22Rv1 (cell line): ENCODE results near the gene TMIGD2.
A peak's percentile ranks its signal among the peaks of the same experiment; 100 is the strongest.

Experiments
- H3K27ac ChIP-seq: fragments of 450-650 bp; 2 replicates; pipeline ENCODE4 v1.5.1; 2017
- ZFX ChIP-seq: fragments of 450-650 bp; IDR thresholded peaks from 2 replicates; pipeline ENCODE4 v1.6.1; 2017; ENCODE audit warnings: antibody characterized with exemption, borderline replicate concordance
- TF ChIP-seq, protein P1 (sequence below): fragments of 450-650 bp; IDR thresholded peaks from 2 replicates; pipeline ENCODE4 v1.5.1; 2017; ENCODE audit warnings: mild to moderate bottlenecking

TMIGD2 gene

DNA sequence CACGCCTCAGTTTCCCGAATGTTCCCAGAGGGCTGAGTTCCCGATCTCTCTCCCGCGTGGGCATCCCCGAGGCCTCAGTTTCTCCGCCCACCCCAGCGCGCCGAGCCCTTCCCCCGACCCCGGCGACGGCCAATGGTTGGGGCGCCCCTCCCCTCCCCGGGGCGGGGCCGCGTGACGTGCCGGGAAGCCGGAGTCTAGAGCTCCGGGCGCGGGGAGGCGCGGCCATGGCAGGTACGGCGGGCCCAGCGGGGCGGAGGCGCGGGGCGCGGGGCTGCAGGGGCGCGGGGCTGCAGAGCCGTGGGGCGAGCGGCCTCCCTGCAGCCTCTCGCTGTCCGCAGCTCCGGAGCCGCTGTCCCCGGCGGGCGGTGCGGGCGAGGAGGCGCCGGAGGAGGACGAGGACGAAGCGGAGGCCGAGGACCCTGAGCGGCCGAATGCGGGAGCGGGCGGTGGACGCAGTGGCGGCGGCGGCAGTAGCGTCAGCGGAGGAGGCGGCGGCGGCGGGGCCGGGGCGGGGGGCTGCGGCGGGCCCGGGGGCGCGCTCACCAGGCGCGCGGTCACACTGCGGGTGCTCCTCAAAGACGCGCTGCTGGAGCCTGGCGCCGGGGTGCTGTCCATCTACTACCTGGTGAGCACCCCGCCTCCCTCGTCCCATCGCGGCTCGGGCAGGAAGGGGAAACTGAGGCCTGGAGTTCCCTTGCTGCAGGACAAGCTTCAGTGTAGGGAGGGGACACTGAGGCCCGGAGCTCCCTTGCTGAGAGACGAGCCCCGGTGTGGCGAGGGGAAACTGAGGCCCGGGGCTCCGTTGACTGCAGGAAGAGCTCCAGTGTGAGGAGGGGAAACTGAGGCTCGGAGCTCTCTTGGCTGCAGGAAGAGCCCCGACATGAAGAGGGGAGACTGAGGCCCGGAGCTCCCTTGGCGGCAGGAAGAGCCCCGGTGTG, 41.5 kb upstream of the TMIGD2 start, which contains the start of gene MPND:
Gene MPND, plus strand, starts transcription at position 193 of the 938 bp plus-strand sequence. Its CDS starts 32 bp downstream, at position 225.
- peak within 1 kb of the TSS; percentile 95 for H3K27ac ChIP-seq
- no peak for TF ChIP-seq ZFX
- TF ChIP-seq, protein P1, sequence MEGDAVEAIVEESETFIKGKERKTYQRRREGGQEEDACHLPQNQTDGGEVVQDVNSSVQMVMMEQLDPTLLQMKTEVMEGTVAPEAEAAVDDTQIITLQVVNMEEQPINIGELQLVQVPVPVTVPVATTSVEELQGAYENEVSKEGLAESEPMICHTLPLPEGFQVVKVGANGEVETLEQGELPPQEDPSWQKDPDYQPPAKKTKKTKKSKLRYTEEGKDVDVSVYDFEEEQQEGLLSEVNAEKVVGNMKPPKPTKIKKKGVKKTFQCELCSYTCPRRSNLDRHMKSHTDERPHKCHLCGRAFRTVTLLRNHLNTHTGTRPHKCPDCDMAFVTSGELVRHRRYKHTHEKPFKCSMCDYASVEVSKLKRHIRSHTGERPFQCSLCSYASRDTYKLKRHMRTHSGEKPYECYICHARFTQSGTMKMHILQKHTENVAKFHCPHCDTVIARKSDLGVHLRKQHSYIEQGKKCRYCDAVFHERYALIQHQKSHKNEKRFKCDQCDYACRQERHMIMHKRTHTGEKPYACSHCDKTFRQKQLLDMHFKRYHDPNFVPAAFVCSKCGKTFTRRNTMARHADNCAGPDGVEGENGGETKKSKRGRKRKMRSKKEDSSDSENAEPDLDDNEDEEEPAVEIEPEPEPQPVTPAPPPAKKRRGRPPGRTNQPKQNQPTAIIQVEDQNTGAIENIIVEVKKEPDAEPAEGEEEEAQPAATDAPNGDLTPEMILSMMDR, result no peak

DNA sequence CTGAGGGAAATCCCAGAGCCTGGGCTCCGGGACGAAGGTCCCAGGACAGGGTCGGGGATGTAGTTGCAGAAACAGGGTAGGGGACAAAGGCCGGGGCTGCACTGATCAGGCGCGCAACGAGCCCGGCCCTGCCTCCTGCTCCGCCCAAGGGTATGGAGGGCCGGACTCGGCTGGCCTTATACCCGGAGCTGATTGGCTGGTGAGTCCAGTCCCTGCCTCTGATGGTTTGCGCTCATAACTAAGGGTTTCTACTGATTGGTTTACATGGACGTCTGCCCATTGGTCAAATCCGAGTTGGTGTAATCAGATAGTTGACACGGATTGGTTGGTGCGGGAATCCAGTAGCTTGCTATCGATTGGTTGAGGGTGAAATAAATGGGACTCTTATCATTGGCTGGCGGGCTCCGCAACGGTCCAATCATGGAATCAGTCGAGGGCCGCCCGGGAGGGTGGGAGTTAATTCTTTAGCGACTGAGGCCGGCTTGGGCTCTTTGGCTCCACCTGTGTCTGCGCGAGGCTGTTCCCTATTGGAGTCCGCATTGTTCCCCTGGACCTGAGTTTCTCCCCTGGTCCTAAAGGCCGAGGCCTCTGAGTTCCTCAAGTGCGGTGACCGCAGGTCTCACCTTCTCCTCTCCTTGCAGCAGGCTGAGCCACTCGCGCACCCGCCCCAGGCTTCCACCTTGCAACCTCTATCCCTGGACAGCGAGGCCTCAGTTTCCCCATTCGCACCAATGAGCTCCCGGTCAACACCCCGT, 40.6 kb upstream of the TMIGD2 start:
- TF ChIP-seq ZFX, result no peak
- TF ChIP-seq, protein P1, result peak; percentile 63
- H3K27ac ChIP-seq, result peak overlapping the region; percentile 95

DNA sequence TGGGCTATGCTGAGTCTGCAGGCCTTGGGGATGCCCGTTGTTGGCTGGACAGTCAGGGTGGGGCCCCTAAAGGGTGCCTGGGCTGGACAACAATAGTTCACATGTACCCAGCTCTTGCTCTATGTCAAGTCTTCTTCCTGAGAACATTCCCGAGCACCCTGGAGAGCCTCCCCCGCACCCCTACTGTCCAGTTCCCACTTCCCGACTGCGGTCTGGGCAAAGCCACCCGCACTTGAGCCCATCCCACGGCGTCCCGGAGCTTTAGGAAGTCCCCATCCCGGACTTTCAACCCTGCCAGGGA, 40.1 kb upstream of the TMIGD2 start:
- H3K27ac ChIP-seq, result peak overlapping the region; percentile 95
- TF ChIP-seq, protein P1, result no peak

DNA sequence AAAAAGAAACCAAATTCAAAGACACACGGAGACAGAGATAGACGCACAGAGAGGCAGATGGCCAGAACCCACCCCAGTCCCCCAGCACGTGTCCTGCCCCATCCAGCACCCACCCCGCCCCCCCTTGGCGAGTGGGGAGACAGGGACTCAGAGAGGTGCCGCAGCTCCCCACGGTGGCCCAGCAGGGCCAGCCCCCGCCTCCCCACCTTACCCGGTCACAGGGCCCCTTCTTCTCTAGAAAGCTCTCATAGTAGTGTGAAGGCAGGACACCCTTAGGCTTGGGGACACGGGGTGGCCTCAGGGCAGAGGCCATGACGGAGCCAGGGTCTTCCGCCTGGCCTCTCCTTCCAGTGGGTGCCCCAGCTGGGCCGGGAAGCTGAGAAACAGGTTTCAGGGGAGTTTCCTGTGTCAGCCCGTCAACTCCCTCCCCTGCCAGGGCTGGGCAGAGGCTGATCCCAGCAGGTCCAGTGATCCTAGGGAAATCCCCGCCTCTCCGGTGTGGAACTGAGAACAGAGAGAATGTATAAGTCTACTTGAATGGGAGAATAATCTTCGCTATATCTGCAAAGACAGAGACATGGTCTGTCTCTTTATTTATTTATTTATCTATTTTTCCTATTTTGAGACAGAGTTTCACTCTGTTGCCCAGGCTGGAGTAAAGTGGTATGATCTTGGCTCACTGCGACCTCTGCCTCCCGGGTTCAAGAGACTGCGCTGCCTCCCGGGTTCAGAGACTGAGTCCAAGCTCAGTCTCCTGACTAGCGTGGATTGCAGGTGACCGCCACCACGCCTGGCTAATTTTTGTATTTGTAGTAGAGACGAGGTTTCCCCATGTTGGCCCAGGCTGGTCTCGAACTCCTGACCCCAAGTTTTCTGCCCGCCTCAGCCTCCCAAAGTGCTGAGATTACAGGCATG, 36.5 kb upstream of the TMIGD2 start, which contains the start of gene STAP2:
Gene STAP2, minus strand, starts transcription at position 387 of the 915 bp plus-strand sequence. Its CDS starts 74 bp downstream, at position 313.
- no peak for TF ChIP-seq ZFX
- TF ChIP-seq, protein P1, result no peak
- H3K27ac ChIP-seq, result peak within 1 kb of the TSS; percentile 71

DNA sequence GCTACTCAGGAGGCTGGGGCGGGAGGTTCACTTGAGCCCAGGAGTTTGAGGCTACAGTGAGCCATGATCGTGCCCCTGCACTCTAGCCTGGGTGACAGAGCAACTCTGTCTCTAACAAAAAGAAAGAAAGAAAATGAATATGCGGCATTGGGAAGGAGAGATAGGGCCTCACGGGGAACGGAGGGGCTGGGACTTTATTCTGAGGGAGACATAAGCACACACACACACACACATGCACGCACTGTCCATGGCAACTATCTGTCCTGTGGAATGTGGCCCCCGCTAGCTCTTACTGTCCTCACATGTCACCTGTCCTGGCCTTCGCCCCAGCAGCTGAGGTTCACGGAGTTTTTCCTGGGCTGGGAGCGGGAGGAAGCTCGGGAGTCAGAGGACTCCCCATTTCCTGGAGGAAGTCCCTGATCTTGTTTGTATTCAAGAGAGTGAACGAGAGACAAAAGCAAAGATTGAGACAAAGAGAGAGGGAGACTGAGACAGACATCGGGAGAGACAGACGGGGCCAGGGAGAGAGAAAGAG, 35.8 kb upstream of the TMIGD2 start:
- peak overlapping the region; percentile 71 for H3K27ac ChIP-seq
- TF ChIP-seq, protein P1, result no peak
- no peak for TF ChIP-seq ZFX

DNA sequence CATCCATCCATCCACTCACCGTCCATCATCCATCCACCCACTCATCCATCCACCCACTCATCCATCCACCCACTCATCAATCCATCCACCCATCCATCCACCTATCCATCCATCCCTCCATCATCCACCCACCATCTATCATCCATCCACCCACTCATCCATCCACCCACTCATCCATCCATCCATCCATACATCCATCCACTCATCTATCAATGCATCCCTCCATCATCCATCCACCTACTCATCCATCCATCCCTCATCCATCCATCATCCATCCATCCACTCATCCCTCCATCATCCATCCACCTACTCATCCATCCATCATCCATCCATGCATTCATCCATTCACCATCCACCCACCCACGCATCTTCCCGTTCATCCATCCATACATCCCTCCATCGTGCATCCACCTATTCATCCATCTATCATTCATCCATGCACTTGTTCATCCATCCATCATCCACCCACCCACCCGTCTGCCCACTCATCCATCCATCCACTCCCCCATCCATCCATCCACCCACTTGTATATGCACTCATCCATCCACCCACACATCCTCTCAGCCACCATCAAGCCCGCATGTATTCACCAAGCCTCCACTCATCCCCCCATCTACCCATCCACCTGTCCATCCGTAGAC, 32.9 kb upstream of the TMIGD2 start:
- H3K27ac ChIP-seq, result no peak overlapping the region
- no peak for TF ChIP-seq ZFX
- TF ChIP-seq, protein P1, result no peak
